ENCODE data around the gene DUSP9. TPM values are rescaled to one million over a fixed set of nuclear protein-coding genes. Genes with fewer than 3 reads are reported as not detected.

DUSP9 gene
- total RNA-seq, 1 donor from 2014 or later: 0.19 TPM

- no peaks in the 10 kb centered on the region for H3K9me3 Mint-ChIP-seq
- H3K4me3 Mint-ChIP-seq: no peak overlapping the region
- no peaks in the 10 kb centered on the region for H3K4me1 Mint-ChIP-seq
- intact Hi-C loops (cut with micrococcal nuclease): no loop called here
- DNase-seq: no peak
- H3K36me3 Mint-ChIP-seq (ENCODE audit: low read depth): no peaks in the 10 kb centered on the region
- no peak overlapping the region for H3K27ac Mint-ChIP-seq
- H3K27me3 Mint-ChIP-seq: peaks cover 22% of the 10 kb centered on the region
Observed at GRCh38 chrX:153657161-153657560, 10.2 kb downstream of the DUSP9 start.

GRCh38 chrX:153659268-153659667 is 12.3 kb downstream of the DUSP9 start:
- intact Hi-C loops (cut with micrococcal nuclease): no loop called here
- Mint-ChIP-seq H3K27me3 (peaks cover 27% of the 10 kb centered on the region), H3K4me3 (no peak overlapping the region), H3K36me3 (ENCODE audit: low read depth) (no peaks in the 10 kb centered on the region), H3K9me3 (no peaks in the 10 kb centered on the region), H3K4me1 (no peaks in the 10 kb centered on the region), H3K27ac (no peak overlapping the region)
- no peak for DNase-seq

DNA sequence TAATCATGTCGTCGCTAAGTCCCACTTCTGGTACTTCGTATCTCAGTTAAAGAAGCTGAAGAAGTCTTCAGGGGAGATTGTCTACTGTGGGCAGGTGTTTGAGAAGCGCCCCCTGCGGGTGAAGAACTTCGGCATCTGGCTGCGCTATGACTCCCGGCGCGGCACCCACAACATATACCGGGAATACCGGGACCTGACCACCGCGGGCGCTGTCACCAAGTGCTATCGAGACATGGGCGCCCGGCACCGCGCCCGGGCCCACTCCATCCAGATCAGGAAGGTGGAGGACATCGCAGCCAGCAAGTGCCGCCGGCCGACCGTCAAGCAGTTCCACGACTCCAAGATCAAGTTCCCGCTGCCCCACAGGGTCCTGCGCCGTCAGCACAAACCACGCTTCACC is 15.3 kb downstream of the DUSP9 start:
- Mint-ChIP-seq H3K9me3 (no peaks in the 10 kb centered on the region), H3K4me1 (no peaks in the 10 kb centered on the region), H3K27ac (no peak overlapping the region), H3K36me3 (ENCODE audit: low read depth) (no peaks in the 10 kb centered on the region), H3K4me3 (peak overlapping the region; percentile 67), H3K27me3 (peaks cover 38% of the 10 kb centered on the region)
- DNase-seq: peak; percentile 84
- intact Hi-C loops (cut with micrococcal nuclease): loop anchor here (2.0 to 10.0 kb wide), 2 partner anchors 15 to 627 kb away; partner anchors contain the start of gene DUSP9

DNA sequence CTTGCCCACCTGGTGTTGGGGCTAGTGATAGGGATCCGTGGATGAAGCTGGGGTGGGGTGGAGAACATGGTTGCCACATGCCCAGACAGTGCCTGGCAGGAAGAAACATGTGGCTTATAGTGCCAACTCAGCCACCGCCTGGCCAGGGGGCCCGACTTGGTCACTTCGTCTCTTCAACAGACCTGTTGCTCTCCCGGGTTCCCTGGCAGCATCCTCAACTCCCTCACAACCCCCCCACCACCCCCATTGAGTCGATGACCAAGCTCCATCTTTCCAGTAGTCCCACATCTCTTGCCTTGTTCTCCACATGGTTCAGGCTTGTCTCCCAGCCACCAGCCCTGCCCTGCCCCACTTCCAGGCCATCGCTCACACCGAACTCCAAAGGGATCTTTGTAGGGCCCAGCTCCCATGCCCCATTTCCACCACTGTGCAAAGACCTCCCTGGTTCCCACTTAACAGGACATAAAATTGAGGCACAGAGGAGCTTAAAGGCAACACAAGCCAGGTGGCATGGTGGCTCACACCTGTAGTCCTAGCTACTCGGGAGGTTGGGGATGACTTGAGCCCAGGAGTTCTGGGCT is 18.8 kb downstream of the DUSP9 start:
- peaks cover 27% of the 10 kb centered on the region for H3K27me3 Mint-ChIP-seq
- no peak overlapping the region for H3K27ac Mint-ChIP-seq
- intact Hi-C loops (cut with micrococcal nuclease): loop anchor here (5.0 to 10.0 kb wide), 4 partner anchors 54 to 724 kb away; no protein-coding TSS in a partner anchor
- H3K9me3 Mint-ChIP-seq: no peaks in the 10 kb centered on the region
- DNase-seq: no peak
- no peaks in the 10 kb centered on the region for H3K36me3 Mint-ChIP-seq (ENCODE audit: low read depth)
- peaks cover 9% of the 10 kb centered on the region for H3K4me1 Mint-ChIP-seq
- H3K4me3 Mint-ChIP-seq: no peak overlapping the region

GRCh38 chrX:153667281-153667955 is 20.4 kb downstream of the DUSP9 start:
- no peak for DNase-seq
- intact Hi-C loops (cut with micrococcal nuclease): loop anchor here (5.0 to 10.0 kb wide), 4 partner anchors 55 to 725 kb away; no protein-coding TSS in a partner anchor
- Mint-ChIP-seq H3K4me3 (peak overlapping the region; percentile 84), H3K27me3 (peaks cover 16% of the 10 kb centered on the region), H3K9me3 (no peaks in the 10 kb centered on the region), H3K36me3 (ENCODE audit: low read depth) (no peaks in the 10 kb centered on the region), H3K4me1 (peaks cover 9% of the 10 kb centered on the region), H3K27ac (peak overlapping the region; percentile 53)

- H3K27ac Mint-ChIP-seq: peak overlapping the region; percentile 53
- peak overlapping the region; percentile 84 for H3K4me3 Mint-ChIP-seq
- H3K4me1 Mint-ChIP-seq: peaks cover 9% of the 10 kb centered on the region
- H3K9me3 Mint-ChIP-seq: no peaks in the 10 kb centered on the region
- H3K27me3 Mint-ChIP-seq: peaks cover 16% of the 10 kb centered on the region
- intact Hi-C loops (cut with micrococcal nuclease): loop anchor here (1.0 to 10.0 kb wide), 5 partner anchors 56 to 726 kb away; no protein-coding TSS in a partner anchor
- DNase-seq: peak; percentile 92
- no peaks in the 10 kb centered on the region for H3K36me3 Mint-ChIP-seq (ENCODE audit: low read depth)
Observed at GRCh38 chrX:153667956-153668396, 21.0 kb downstream of the DUSP9 start.

DNA sequence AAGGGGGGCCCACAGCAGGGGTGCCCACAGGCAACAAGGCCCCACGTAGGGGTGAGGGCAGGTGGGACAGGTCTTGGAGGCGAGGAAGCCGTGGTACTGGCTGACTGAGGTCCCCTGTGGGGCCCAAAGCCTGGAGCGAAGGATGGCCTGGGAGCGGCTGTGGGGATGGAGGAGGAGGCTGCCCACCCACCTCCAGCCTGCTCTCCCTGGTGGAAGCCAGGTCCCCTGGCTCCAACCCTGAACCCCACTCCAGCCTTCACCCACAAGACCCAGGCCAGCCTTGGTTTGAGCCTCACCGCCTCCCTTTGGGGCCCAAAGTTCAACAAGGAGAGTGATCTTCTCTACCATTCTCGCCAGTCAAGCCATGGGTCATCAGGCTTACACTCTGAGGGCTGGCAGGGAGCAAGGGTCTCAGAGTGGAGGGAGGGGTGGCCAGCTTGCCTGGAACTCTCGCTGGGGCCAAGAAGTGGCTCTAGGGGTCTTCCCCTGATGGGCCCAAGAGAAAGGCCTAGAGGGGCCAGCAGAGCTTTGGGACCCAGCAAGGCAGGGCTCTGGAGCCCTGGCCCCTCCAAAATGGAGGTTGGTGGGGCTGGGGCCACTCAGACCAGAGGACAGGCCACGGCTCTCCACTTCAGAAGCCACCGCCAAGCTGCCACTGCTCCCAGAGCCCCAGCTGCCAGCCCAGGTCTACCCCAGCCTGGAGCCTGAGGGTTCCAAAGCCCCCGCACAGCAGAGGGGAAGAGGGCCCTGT is 21.6 kb downstream of the DUSP9 start:
- Mint-ChIP-seq H3K27me3 (peaks cover 18% of the 10 kb centered on the region), H3K27ac (no peak overlapping the region), H3K4me1 (peaks cover 9% of the 10 kb centered on the region), H3K36me3 (ENCODE audit: low read depth) (no peaks in the 10 kb centered on the region), H3K9me3 (no peaks in the 10 kb centered on the region), H3K4me3 (no peak overlapping the region)
- intact Hi-C loops (cut with micrococcal nuclease): loop anchor here (1.0 to 10.0 kb wide), 6 partner anchors 56 to 726 kb away; no protein-coding TSS in a partner anchor
- no peak for DNase-seq

DNA sequence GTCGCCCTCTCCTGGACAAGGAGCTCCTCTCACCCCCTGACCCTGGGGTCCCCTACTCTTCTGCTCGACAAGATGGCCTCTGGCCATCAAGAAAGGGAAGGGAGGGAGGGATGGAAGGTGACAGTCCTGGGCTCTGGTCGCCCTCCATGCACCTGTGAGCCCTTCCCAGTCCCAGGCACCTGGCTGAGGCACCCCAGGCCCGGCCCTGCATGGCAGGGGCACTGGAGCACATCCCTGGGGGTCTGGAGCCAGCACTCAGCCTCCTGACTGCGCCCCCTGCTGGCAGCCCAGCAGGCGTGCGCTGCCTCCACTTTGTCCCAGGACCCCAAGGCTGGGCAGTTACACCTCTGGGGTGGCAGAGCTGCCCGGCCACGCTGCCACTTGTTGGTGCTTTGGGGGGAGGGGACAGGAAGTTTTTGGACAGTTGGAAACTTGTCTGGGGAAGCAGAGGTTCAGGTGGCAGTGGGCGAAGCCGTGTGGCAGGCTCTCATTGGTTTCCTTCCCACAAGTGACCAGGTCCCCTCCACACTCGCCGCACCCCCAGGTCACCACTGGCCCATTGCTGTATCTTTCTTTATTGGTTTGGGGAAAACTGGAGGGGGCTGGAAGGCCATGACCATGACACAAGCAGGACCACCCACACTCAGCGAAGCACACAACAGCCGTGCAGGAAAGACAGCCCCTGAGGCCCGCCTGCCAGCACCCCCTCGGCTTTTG is 22.3 kb downstream of the DUSP9 start:
- Mint-ChIP-seq H3K4me3 (no peak overlapping the region), H3K9me3 (no peaks in the 10 kb centered on the region), H3K27ac (no peak overlapping the region), H3K27me3 (peaks cover 21% of the 10 kb centered on the region), H3K4me1 (peaks cover 10% of the 10 kb centered on the region), H3K36me3 (ENCODE audit: low read depth) (no peaks in the 10 kb centered on the region)
- peak; percentile 81 for DNase-seq
- intact Hi-C loops (cut with micrococcal nuclease): loop anchor here (1.0 to 10.0 kb wide), 5 partner anchors 57 to 727 kb away; no protein-coding TSS in a partner anchor

GRCh38 chrX:153669901-153670731 is 23.1 kb downstream of the DUSP9 start:
- intact Hi-C loops (cut with micrococcal nuclease): loop anchor here (1.0 to 10.0 kb wide), 5 partner anchors 58 to 728 kb away; no protein-coding TSS in a partner anchor
- Mint-ChIP-seq H3K27ac (no peak overlapping the region), H3K36me3 (ENCODE audit: low read depth) (no peaks in the 10 kb centered on the region), H3K27me3 (peaks cover 24% of the 10 kb centered on the region), H3K4me3 (no peak overlapping the region), H3K4me1 (peaks cover 10% of the 10 kb centered on the region), H3K9me3 (no peaks in the 10 kb centered on the region)
- no peak for DNase-seq

DNA sequence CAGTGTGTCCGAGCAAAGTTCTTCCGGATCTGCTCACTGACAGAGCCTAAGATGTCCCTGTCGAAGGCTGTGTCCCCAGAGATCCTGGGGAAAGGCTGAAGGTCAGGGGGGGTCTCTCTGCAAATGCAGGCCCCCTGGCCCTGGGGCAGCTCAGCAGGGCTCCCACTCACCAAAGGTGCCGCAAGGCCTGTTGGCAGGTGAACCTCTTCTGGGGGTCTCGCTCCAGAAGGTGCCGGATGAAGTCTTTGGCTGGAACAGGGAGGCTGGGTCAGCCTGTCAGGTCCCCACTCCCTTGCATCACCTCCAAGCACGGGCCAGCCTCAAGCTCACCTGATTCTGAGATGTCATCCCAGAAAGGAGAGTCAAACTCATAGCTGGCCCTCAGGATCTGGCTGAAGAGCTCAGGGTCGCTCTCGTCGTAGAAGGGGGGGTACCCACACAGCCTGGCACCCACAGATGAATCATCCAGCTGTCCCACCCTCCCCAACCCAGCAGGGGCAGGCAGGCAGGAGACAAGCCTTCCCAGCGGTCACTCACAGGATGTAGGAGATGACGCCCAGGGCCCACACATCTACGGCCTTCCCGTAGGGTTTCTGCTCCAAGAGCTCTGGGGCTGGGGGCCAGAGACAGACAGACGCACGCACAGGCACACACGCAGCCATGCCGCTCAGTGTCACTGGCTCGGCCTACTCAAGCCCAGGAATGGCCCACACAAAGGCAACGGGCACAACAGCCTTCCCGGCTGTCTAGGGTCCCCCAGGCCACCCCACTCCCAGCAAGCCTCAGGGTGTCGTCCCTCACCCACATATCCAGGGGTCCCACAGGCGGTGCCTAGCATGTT is 24.0 kb downstream of the DUSP9 start:
- Mint-ChIP-seq H3K9me3 (no peaks in the 10 kb centered on the region), H3K36me3 (ENCODE audit: low read depth) (no peaks in the 10 kb centered on the region), H3K4me1 (peaks cover 10% of the 10 kb centered on the region), H3K27me3 (peaks cover 25% of the 10 kb centered on the region), H3K4me3 (no peak overlapping the region), H3K27ac (no peak overlapping the region)
- no peak for DNase-seq
- intact Hi-C loops (cut with micrococcal nuclease): no loop called here

DNA sequence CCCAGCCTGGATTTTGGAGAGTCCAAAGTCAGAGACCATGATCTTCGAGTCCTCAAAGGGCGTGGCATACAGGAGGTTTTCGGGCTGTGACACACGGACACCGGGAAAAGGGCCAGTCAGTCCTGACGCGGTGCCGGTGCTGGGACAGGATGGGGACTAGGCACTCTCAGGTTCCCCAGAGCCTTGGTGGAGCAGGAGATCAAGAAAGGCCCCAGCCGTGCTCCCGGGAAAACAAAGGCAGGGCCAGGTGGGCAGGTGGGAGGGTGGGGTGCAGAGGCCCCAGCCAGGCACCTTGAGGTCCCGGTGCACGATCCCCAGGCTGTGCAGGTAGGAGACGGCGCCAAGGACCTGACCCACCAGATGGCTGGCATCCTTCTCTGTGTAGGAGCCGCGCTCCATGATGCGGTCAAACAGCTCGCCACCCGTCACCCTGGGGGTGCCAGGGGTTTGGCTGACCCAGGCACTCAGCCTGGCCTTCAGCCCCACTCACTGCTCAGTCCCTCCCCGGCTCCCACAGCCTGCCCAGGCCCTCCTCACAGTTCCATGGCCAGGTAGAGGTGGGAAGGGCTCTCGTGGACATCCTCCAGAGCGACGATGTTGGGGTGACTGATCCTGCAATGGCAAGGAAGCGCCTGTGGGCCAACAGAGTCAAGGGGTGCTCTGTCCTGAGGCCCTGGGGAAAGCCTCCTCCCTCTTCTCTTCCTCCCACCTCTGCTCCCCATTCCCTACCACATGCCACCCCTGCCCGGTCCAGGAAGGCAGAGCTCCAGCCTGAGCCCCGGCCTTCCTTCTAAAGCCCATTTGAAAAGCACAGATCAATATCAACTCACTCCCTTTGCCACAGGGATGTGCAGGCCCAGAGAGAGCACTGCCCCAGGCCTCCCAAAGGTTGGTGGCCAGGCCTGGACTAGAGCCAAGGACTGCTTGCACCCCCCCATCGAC is 24.9 kb downstream of the DUSP9 start:
- peaks cover 26% of the 10 kb centered on the region for H3K27me3 Mint-ChIP-seq
- peaks cover 10% of the 10 kb centered on the region for H3K4me1 Mint-ChIP-seq
- intact Hi-C loops (cut with micrococcal nuclease): no loop called here
- no peaks in the 10 kb centered on the region for H3K36me3 Mint-ChIP-seq (ENCODE audit: low read depth)
- H3K9me3 Mint-ChIP-seq: no peaks in the 10 kb centered on the region
- no peak overlapping the region for H3K27ac Mint-ChIP-seq
- H3K4me3 Mint-ChIP-seq: no peak overlapping the region
- no peak for DNase-seq

Measured in activated CD4-positive, alpha-beta T cell treated with anti-CD3 and anti-CD28 coated beads, Interleukin-2, amount 10 ng/mL, durations not matched to agents 24 days and 14 days (primary cell).